Astrocyte (in vitro differentiated cells and primary cell): Measurements from ENCODE around the gene LRRFIP1. TPM values are rescaled to one million over a fixed set of nuclear protein-coding genes. Genes with fewer than 3 reads are reported as not detected.
A peak's percentile ranks its signal among the peaks of the same experiment; 100 is the strongest.

ENCODE experiments used
- DNase-seq: peaks from one replicate; pipeline ENCODE4 v3.0.0-alpha.2; 2010; ENCODE audit warnings: low read depth
- FAIRE-seq: peaks from 2 replicates; lab custom pipeline; 2011; peaks lifted over from hg19 to GRCh38; lab: Jason Lieb, UNC
- H2AFZ ChIP-seq: 2 replicates; pipeline ENCODE4 v1.6.0; 2012; ENCODE audit warnings: low read depth, low read length, inconsistent platforms
- H3K27ac ChIP-seq: 2 replicates; pipeline ENCODE4 v1.5.1; 2011; ENCODE audit warnings: low read depth, low read length, inconsistent platforms
- H3K27me3 ChIP-seq: 2 replicates; pipeline ENCODE4 v1.6.0; 2011; ENCODE audit warnings: low read length, inconsistent platforms; ENCODE audit not compliant: insufficient read depth
- H3K36me3 ChIP-seq: 2 replicates; pipeline ENCODE4 v1.5.1; 2011; ENCODE audit warnings: low read length, inconsistent platforms; ENCODE audit not compliant: insufficient read depth
- H3K4me1 ChIP-seq: 2 replicates; pipeline ENCODE4 v1.5.1; 2011; ENCODE audit warnings: low read length, inconsistent platforms; ENCODE audit not compliant: insufficient read depth
- H3K4me2 ChIP-seq: 2 replicates; pipeline ENCODE4 v1.6.0; 2012; ENCODE audit warnings: low read length, inconsistent platforms
- H3K4me3 ChIP-seq: 2 replicates; pipeline ENCODE4 v1.5.1; 2011; ENCODE audit warnings: low read depth, mild to moderate bottlenecking, low read length, inconsistent platforms; ENCODE audit not compliant: insufficient read depth
- H3K79me2 ChIP-seq: 2 replicates; pipeline ENCODE4 v1.6.0; 2012; ENCODE audit warnings: mild to moderate bottlenecking, low read length, inconsistent platforms; ENCODE audit not compliant: insufficient read depth
- H3K9ac ChIP-seq: 2 replicates; pipeline ENCODE4 v1.6.0; 2012; ENCODE audit warnings: mild to moderate bottlenecking, low read length, inconsistent platforms
- H3K9me3 ChIP-seq: 2 replicates; pipeline ENCODE4 v1.5.1; 2012; ENCODE audit warnings: low read depth, mild to moderate bottlenecking, low read length, inconsistent platforms; ENCODE audit not compliant: insufficient read depth
- H4K20me1 ChIP-seq: 2 replicates; pipeline ENCODE4 v1.6.0; 2012; ENCODE audit warnings: low read length, inconsistent platforms; ENCODE audit not compliant: insufficient read depth
- H3K27ac Mint-ChIP-seq: one replicate; pipeline ENCODE4 v1.8.0; 2021; ENCODE audit warnings: mild to moderate bottlenecking, mixed read lengths; ENCODE audit not compliant: unreplicated experiment
- H3K27me3 Mint-ChIP-seq: one replicate; pipeline ENCODE4 v1.8.0; 2021; ENCODE audit warnings: low read depth, mixed read lengths; ENCODE audit not compliant: unreplicated experiment
- H3K36me3 Mint-ChIP-seq: one replicate; pipeline ENCODE4 v1.8.0; 2021; ENCODE audit warnings: low read depth, mixed read lengths; ENCODE audit not compliant: unreplicated experiment
- H3K4me1 Mint-ChIP-seq: one replicate; pipeline ENCODE4 v1.8.0; 2021; ENCODE audit warnings: low read depth, mixed read lengths; ENCODE audit not compliant: unreplicated experiment
- H3K4me3 Mint-ChIP-seq: one replicate; pipeline ENCODE4 v1.8.0; 2021; ENCODE audit warnings: mild to moderate bottlenecking, moderate library complexity, mixed read lengths; ENCODE audit not compliant: unreplicated experiment
- H3K9me3 Mint-ChIP-seq: one replicate; pipeline ENCODE4 v1.8.0; 2021; ENCODE audit warnings: mild to moderate bottlenecking, mixed read lengths; ENCODE audit not compliant: unreplicated experiment
- EZH2 ChIP-seq: IDR thresholded peaks from 2 replicates; pipeline ENCODE4 v1.6.1; 2012; ENCODE audit warnings: mild to moderate bottlenecking, low read length, inconsistent platforms; ENCODE audit not compliant: insufficient read depth
- total RNA-seq: library from RNA; stranded (reverse); gene quantifications from 2 replicates; pipeline ENCODE4 v1.2.1, GENCODE V29; 2021
- TF ChIP-seq, protein P1 (sequence below): IDR thresholded peaks from 2 replicates; pipeline ENCODE4 v1.5.1; 2011; ENCODE audit warnings: low read depth, mild to moderate bottlenecking, inconsistent platforms, low read length, moderate library complexity; ENCODE audit not compliant: insufficient read depth

Gene LRRFIP1
- total RNA-seq, 1 donor from 2014 or later: 83.3 TPM

DNA sequence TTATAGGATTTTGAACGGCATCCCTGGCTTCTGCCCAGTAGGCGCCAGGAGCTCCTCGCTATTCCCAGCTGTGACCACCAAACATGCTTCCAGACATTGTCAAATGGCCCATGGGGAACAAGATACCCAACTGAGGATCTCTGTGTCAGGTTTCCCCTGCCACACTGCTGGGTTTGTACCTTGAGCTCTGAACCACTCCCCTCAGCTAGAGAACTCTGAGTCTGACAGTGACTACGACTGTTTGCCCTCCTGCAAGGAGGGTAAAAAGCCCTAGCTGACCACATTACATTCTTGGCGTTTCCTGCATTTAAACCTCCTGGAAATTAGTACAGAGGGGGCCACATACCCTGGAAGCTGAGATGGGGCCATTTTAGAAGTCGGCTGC, 12.4 kb downstream of the LRRFIP1 start:
- TF ChIP-seq EZH2: no peak
- TF ChIP-seq, protein P1, sequence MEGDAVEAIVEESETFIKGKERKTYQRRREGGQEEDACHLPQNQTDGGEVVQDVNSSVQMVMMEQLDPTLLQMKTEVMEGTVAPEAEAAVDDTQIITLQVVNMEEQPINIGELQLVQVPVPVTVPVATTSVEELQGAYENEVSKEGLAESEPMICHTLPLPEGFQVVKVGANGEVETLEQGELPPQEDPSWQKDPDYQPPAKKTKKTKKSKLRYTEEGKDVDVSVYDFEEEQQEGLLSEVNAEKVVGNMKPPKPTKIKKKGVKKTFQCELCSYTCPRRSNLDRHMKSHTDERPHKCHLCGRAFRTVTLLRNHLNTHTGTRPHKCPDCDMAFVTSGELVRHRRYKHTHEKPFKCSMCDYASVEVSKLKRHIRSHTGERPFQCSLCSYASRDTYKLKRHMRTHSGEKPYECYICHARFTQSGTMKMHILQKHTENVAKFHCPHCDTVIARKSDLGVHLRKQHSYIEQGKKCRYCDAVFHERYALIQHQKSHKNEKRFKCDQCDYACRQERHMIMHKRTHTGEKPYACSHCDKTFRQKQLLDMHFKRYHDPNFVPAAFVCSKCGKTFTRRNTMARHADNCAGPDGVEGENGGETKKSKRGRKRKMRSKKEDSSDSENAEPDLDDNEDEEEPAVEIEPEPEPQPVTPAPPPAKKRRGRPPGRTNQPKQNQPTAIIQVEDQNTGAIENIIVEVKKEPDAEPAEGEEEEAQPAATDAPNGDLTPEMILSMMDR: no peak
- no peaks in the 10 kb centered on the region for H3K36me3 ChIP-seq
- H3K4me3 Mint-ChIP-seq: no peak overlapping the region
- H2AFZ ChIP-seq: no peak overlapping the region
- peaks cover 18% of the 10 kb centered on the region for H3K4me1 Mint-ChIP-seq
- peaks cover 54% of the 10 kb centered on the region for H4K20me1 ChIP-seq
- DNase-seq: no peak
- H3K36me3 Mint-ChIP-seq: peaks cover 8% of the 10 kb centered on the region
- no peak overlapping the region for H3K4me3 ChIP-seq
- H3K4me1 ChIP-seq: no peaks in the 10 kb centered on the region
- no peak overlapping the region for H3K9ac ChIP-seq
- no peak overlapping the region for H3K4me2 ChIP-seq
- H3K27me3 ChIP-seq: no peaks in the 10 kb centered on the region
- H3K9me3 Mint-ChIP-seq: peaks cover 3% of the 10 kb centered on the region
- no peaks in the 10 kb centered on the region for H3K27me3 Mint-ChIP-seq
- H3K27ac ChIP-seq: no peak overlapping the region
- peaks cover 45% of the 10 kb centered on the region for H3K79me2 ChIP-seq
- FAIRE-seq: no peak
- H3K27ac Mint-ChIP-seq: peak overlapping the region; percentile 50
- no peaks in the 10 kb centered on the region for H3K9me3 ChIP-seq

DNA sequence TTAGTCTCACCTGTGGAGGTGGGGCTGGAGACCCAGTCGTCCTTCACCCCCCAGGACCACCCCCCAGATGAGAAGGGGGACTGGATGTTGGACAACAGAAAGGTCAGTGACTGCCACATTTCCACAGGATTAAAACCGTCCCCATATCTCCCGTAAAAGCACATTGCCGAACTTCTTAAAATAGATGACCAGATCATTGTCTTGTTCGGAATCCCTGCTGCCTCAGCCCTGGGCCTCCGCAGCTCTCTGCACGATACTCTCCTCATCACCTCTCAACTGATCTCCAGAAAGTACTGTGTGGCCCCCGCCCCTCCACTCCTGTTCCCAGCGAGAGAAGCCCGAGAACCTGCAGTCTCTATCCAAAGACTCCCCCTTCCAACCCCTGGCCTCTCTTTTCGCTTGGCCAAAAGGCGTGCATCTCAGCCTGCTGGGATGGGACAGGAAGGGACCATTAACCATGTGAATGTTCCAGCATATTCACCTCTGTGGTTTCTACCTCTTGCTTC, 13.2 kb downstream of the LRRFIP1 start:
- Mint-ChIP-seq H3K27ac (peak overlapping the region; percentile 4), H3K27me3 (no peaks in the 10 kb centered on the region), H3K4me3 (no peak overlapping the region), H3K4me1 (peaks cover 18% of the 10 kb centered on the region), H3K36me3 (peaks cover 14% of the 10 kb centered on the region), H3K9me3 (peaks cover 1% of the 10 kb centered on the region)
- no peak for TF ChIP-seq EZH2
- TF ChIP-seq, protein P1: no peak
- peaks cover 43% of the 10 kb centered on the region for H3K79me2 ChIP-seq
- H4K20me1 ChIP-seq: peaks cover 61% of the 10 kb centered on the region
- DNase-seq: no peak
- no peak for FAIRE-seq
- H3K4me2 ChIP-seq: no peak overlapping the region
- no peak overlapping the region for H3K9ac ChIP-seq
- H2AFZ ChIP-seq: no peak overlapping the region
- H3K27ac ChIP-seq: no peak overlapping the region
- H3K4me1 ChIP-seq: no peaks in the 10 kb centered on the region
- H3K27me3 ChIP-seq: no peaks in the 10 kb centered on the region
- H3K9me3 ChIP-seq: no peaks in the 10 kb centered on the region
- peaks cover under 1% of the 10 kb centered on the region for H3K36me3 ChIP-seq
- no peak overlapping the region for H3K4me3 ChIP-seq

DNA sequence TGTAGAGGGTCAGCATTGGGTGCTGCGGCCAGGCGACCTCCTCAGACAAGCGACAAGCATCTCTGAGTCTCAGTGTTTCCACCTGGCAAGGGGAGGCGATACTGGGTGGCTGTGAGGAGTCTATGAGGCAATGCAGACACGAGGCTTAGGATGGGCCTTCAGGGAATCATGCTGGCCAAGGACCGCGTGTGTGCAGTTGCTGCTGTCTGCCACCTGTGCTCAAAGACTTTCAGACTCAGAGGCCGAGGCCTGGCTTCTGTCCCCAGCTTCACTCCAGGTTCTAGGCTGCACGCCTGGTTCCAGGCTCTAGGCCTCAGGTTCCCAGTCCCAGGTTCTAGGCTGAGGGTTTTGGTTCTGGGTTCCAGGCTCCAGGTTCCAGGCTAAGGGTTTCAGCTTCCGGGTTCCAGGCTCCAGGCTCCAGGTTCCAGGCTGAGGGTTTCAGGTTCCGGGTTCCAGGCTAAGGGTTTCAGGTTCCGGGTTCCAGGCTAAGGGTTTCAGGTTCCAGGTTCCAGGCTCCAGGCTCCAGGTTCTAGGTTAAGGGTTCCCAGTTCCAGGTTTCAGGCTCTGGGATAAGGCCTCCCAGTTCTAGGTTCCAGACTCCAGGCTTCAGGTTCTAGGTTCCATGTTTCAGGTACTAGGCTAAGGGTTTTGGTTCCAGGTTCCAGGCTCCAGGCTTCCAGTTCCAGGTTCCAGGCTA, 14.8 kb downstream of the LRRFIP1 start:
- Mint-ChIP-seq H3K27ac (no peak overlapping the region), H3K27me3 (no peaks in the 10 kb centered on the region), H3K9me3 (peaks cover 1% of the 10 kb centered on the region), H3K4me1 (peaks cover 18% of the 10 kb centered on the region), H3K4me3 (no peak overlapping the region), H3K36me3 (peaks cover 23% of the 10 kb centered on the region)
- no peak overlapping the region for H2AFZ ChIP-seq
- no peaks in the 10 kb centered on the region for H3K27me3 ChIP-seq
- peaks cover 50% of the 10 kb centered on the region for H3K79me2 ChIP-seq
- H3K36me3 ChIP-seq: peaks cover 8% of the 10 kb centered on the region
- TF ChIP-seq, protein P1: no peak
- H4K20me1 ChIP-seq: peaks cover 72% of the 10 kb centered on the region
- no peak overlapping the region for H3K9ac ChIP-seq
- no peaks in the 10 kb centered on the region for H3K9me3 ChIP-seq
- FAIRE-seq (no peak), DNase-seq (no peak)
- no peak overlapping the region for H3K27ac ChIP-seq
- no peaks in the 10 kb centered on the region for H3K4me1 ChIP-seq
- H3K4me2 ChIP-seq: no peak overlapping the region
- H3K4me3 ChIP-seq: no peak overlapping the region
